Stimulated activated CD8-positive, alpha-beta memory T cell treated with anti-CD3 and anti-CD28 coated beads, Interleukin-7, amount 100 ng/mL, for 4 hours (primary cell): ENCODE measurements around the gene LYPD3.

Experiments used
- DNase-seq, 2 donors: peaks; one replicate each; pipeline ENCODE4 v3.0.0-alpha.2; 2020; ENCODE audit warnings: low read depth in 2 of 2

The LYPD3 gene

GRCh38 chr19:43430976-43431375, 34.4 kb downstream of the LYPD3 start:
- DNase-seq = no peak

DNA sequence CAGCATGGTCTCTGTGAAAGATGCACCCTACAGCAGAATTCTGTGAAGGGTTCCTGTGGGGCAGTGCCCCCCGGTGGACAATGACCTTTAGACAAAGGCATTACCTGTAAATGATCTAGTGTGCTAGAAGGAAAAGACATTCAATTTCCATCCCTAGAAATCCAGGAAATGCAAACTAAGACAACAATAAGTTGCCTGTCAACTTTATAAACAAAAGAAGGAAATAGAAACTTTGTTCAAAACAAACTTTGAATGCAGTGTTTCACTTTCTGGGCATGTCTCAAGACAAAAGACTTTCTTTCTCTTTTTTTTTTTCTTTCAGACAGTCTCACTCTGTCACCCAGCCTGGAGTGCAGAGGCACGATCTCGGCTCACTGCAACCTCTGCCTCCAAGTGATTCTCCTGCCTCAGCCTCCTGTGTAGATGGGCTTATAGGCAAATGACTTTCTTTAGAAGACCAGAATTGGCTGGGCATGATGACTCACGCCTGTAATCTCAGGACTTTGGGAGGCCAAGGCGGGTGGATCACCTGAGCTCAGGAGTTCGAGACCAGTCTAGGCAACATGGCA, 35.2 kb downstream of the LYPD3 start:
- no peak for DNase-seq

DNA sequence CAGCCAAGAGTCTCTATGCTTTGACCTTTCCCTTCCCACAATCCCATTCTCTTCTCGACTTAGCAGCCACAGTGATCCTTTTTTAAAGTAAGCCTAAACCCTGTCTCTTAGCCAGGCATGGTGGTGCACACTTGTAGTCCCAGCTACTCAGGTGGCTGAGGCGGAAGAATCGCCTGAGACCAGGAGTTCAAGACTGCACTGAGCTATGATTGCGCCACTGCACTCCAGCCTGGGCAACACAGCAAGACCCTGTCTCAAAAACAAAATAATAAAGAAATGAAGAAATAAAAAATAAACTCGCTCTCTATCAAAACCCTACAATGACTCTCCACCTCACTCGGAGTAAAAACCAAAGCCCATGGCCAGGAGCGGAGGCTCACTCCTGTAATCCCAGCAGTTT, 36.0 kb downstream of the LYPD3 start:
- no peak for DNase-seq

DNA sequence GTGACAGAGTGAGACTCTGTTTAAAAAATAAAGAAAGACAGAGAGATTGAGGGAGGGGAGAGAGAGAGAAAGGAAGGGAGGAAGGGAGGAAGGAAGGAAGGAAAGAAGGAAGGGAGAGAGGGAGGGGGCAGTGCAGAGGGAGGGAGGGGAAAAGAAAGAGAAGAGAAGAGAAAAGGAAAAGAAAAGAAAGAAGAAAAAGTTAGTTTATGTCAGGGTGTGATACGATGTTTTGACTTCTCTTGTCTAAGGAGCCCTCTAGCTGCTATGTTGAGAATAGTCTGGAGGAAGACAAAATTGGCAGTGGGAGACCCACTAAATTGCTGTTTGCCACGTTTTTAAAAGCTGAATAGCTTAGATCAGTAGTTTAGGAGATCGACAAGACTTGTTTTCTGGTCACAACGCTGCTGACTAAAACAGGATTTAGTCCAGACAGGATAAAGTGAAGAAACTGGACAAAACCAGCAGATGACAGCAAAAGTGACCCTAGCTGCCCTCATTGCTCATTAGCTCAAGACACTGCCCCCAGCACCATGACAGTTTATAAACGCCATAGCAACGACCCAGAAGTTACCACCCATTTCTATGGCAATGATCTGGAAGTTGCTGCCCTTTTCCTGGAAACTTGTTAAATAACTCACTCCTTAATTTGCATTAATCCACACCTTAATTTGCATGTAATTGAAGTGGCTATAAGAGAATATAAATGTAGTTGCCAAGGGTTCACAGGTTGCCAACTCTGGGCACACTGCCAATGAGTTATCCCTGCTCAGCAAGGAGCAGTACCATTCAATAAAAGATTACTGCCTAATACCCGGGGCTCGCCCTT, 39.6 kb downstream of the LYPD3 start:
- no peak for DNase-seq

GRCh38 chr19:43423779-43424178, 41.6 kb downstream of the LYPD3 start:
- DNase-seq = no peak

- DNase-seq = no peak
These were observed 42.7 kb downstream of the LYPD3 start for GRCh38 chr19:43422689-43423066.

DNA sequence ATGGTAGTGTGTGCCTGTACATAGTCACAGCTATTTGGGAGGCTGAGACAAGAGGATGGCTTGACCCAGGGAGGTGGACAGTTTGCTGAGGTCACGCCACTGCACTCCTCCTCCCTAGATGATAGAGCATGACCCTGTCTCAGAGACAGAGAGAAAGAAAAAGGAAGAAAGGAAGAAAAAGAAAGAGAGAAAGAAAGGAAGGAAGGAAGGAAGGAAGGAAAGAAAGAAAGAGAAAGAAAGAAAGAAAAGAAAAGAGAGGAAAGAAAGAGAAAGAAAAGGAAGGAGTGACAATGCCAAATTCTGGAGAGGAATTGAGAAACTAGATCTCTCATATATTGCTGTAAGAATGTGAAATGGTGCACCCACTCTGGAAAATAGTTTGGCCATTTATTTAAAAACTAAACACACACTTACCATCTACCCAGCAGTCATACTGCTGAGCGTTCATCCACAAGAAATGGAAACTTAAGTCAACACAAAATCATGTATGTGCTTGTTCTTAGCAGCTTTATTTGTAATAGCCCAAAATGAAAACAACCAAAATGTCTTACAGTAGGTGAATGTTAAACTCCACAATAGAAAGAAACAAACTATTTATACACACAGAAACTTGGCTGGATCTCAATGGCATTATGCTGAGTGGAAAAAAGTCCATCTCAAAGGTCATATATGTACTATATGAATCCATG, 43.3 kb downstream of the LYPD3 start:
- DNase-seq = no peak

DNA sequence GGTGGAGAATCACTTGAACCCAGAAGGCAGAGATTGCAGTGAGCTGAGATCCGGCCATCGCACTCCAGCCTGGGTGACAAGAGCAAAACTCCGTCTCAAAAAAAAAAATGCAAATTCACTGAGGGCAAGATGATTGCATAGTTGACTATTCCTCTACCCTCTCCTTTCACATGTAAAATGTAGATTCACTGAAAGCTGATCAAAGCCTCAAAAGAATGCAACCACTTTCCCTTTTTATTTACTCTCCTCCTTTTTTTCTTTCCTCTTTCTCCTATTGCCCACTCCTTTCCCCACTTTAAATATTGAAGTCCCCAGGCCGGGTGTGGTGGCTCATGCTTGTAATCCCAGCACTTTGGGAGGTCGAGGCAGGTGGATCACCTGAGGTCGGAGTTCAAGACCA, 44.5 kb downstream of the LYPD3 start:
- no peak for DNase-seq

DNA sequence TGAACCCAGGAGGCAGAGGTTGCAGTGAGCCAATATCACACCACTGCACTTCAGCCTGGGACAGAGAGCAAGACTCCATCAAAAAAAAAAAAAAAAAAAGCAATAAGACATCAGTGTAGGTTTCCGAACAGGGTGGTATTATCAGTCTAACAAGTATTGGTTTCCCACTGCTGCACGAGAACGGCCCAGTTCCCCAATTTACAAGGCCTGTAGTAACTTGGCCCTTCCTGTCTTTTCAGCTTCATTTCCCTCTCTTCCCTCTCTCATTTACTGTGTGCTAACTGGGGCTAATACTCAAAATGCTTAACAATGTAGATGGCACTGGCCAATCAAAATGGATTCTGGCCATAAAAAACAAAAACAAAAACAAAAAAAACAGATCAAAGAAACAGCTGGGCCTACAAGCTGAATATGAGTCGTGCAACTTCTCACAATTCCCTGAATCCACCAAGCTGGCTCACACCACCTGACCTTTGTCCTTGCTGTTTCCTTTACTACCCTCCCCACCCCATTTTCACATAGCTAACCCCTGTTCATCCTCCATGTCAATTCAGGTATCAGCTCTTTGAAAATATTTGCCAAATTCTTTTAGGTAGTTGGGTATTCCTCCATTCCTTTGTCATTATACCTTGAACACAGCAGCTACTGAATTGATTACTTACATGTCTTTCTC, 48.3 kb downstream of the LYPD3 start:
- DNase-seq = no peak

DNA sequence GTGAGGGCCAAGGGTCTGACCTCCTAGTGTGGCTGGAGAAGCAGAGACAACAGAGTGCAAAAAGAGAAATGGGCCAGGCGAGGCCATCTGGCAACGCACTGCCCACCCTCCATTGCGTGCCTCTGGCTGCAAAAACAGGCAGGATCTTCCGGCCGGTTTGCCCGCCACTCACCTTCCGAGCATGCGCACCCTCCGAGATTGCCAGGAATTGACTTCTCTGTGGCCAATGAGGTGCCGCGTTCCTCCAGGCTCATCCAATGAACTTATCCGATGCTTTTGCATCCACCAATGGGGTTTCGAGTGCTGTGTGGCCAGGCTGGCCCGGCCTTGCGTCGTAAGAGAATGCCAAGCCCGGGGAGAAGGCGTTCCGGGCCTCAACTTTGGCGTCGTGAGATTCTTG, 50.9 kb downstream of the LYPD3 start, which contains the start of gene TEX101:
Gene TEX101, plus strand, starts transcription at position 337 of the 400 bp plus-strand sequence. CDS start 1,030 bp downstream, outside the sequence.
- DNase-seq = no peak

- no peak for DNase-seq
These were observed 53.0 kb downstream of the LYPD3 start for GRCh38 chr19:43412441-43412840.
